Ureter (tissue), 1 donor: Measurements from ENCODE around the gene IGF2BP1. TPM values are rescaled to one million over a fixed set of nuclear protein-coding genes. Genes with fewer than 3 reads are reported as not detected.

Source experiments
- DNase-seq: peaks from one replicate; pipeline ENCODE4 v3.0.0-alpha.2; 2020; ENCODE audit warnings: low spot score
- total RNA-seq: library from RNA; stranded (reverse); gene quantifications from one replicate; pipeline ENCODE4 v1.2.4, GENCODE V29; 2023
- donor health status: DM: yes; HTN: yes; CAD: no.

IGF2BP1 gene
- total RNA-seq, 1 donor from 2014 or later, result not detected

DNA sequence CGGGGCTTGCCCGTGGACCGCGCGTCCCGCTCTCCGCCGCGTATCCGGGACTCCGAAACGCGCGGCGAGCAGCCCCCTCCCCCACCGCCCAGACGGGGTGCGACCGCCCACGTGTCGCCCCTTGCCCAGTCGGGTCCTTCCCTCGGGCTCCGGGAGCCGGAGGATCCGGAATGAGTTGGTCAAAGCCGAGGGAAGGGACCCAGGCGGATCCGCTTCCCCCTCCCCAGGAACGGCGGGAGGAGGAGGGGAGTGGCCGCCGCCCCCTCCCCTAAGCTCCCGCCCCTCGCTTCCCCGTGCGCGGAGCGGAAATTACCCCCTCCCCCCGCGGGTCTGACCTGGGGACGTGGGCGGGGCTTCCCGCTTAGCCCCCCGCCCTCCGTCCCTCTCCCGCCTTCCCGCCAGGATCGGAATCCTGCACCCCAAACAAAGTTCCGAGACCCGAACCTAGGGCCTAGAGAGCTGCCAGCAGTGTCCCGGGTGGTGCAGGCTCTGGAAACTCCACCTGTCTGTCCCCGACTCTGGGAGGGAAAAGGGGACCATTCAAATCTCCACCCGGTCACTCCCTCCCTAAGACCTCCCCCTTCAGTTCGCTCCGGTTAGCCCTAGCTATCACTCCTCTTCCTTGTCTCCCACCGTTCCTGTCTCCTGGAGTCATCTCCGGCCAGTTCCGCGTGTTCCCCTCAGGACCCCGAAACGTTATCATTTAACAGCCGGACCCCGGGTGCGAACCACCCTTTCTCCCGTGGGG, 1.0 kb upstream of the IGF2BP1 start:
- DNase-seq, result no peak

DNA sequence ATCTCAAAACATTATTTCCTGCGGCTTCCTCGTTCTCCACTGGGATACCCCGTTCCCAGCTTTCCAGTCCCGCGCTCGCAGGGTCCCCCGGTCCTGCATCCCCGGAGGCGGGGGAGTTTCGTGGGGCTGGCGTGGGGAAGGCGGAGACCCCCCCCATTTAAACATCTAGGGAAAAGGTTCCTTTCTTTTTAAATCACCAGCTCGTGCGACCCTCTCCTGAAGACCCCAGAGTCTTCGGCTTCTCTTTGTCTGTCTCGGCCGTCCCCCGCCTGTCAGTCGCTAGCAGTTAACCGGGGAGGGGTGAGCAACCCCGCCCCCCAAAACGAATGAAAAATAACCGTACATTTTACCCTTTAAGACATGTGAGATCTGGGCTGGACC, 473 bp upstream of the IGF2BP1 start:
- no peak for DNase-seq

DNA sequence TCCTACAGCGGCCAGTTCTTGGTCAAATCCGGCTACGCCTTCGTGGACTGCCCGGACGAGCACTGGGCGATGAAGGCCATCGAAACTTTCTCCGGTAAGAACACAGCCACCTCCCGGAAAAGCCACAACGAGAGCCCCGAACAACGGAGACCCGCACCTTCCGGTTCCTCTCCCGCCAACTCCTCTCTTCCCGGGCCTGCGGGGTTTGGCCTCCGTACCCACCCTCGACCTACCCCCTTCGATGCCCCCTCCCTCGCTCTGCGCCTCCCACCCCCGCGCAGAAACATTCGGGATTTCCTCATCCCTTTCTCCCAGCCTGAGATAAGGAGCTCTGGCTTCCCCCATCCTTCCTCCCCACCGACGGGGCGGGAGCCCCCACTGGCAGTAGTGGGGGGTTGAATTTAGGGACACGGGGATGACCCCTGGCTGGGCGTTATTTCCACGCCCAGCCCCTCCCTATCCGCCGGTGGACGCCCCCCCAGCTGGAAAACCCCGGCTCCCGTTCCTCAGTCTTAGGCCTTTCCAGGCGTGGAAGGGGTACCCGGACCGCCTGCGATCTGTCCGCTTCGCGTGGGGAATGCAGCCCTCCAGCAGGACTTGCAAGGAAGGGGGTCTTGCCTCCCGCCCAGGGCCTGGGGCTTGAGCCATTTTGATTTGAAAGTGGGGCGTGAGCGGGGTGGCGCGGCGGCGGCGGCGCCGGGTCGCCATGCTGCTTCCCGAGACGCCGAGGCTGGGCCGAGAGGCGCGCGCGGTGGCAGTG, 822 bp downstream of the IGF2BP1 start:
- DNase-seq, result peak; percentile 39

DNA sequence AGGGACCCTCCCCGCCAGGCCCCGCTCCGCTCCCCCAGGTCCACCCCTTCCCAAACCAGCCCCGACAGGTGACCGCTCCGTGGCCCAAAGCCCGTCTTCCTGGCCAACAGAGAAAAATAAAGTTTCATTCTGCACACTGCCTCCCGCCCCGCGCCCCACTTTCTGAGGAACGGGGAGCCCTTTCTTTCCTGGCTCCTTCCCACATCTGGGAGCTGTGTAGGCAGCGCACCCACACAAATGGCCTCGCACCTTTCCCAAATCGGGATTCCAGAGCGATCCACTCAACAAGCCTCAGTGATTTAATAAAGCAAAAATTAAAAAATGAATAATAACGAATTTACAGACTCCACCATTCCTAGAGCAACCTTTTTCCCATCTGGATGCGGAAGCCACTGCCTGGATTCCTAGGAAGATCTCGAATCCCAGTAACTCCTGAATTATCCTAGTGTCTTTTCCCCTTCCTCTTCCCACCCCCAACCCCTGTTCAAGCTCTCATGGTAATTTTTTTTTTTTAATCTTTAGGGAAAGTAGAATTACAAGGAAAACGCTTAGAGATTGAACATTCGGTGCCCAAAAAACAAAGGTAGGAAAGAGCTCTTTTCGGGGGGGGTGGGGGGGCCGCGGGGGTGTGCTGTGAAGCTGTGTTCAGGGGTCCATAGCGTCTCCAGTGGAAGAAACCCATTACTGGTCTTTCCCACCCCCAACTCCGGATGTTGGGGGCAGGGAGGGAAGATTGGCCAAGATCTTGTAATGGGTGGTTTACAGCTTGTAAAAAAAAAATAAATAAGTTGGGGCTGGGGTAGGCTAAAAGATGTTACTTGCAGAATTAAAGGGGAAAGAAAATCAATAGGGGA, 1.6 kb downstream of the IGF2BP1 start:
- DNase-seq, result peak; percentile 35

DNA sequence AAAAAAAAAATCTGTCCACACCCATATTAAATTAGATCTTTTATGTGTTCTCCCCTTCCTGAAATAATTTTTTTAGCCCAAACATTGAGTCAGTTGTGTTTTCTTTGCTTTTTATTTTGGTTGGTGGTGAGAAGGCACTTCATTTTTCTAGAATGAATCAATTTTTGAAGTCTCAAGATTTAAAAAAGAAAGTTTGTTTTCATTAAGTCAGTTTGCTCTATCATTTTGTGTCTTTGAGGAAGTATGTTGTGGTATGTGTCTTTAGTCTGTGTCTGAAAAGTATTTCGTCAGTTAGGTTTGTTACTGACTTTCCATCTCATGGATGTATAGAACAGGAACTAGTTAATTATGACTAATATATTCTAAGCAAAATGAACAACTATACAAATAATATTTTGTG, 3.8 kb downstream of the IGF2BP1 start:
- DNase-seq, result no peak

DNA sequence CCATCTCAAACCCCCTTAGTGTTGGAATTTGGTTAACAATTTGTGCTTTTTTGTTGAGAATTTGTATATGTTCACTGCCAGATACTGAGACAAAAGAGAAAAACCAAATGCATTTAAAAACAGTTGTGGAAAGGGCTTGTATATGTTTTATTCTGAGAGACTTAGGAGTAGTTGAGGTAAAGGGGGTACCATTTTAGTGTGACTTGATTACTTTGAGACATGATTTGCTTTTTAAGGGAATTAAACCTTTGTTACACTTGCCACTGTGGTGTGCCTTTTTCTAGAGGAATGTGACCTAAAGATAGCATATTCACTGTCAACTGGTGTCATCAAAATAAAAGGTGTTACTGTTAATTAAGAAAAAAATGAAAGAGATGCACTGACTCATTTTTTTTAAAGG, 4.5 kb downstream of the IGF2BP1 start:
- DNase-seq, result no peak

DNA sequence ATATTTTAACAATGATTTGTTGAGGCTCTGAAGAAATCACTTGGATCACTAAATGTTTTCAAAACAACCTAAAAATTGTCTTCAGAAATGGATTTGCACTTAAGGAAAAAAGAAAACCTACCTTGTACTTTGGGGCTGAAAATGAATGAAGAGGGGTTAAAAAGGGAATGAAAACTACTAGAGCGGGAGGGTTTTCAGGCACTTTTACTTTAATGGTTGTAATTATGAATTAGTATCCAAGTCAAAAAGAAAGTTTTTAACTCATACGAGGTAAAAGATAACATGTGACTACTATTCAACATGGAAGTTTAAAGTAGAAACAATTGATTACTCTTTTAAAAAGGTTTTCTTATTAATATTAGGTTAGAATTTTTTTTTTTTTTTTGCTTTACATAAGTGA, 5.1 kb downstream of the IGF2BP1 start:
- DNase-seq, result no peak

DNA sequence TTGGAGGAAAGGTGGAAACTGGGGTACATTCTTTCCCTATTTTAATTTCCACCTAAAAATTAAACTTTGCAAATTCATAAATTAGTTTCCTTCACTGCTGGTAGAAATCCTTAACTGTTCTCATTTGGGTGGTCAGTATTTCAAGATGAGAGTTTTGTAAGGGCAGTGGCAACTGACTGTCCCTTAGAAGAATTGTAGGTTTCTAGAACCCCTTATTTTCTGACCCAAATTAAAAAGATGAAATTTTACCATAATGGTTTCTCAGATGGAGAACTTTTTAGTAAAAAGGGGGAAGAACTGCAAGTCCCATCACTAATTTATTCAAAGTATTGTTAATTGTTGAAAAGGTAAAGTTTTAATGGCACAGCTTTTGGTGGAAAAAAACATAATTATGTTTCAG, 5.6 kb downstream of the IGF2BP1 start:
- DNase-seq, result no peak

DNA sequence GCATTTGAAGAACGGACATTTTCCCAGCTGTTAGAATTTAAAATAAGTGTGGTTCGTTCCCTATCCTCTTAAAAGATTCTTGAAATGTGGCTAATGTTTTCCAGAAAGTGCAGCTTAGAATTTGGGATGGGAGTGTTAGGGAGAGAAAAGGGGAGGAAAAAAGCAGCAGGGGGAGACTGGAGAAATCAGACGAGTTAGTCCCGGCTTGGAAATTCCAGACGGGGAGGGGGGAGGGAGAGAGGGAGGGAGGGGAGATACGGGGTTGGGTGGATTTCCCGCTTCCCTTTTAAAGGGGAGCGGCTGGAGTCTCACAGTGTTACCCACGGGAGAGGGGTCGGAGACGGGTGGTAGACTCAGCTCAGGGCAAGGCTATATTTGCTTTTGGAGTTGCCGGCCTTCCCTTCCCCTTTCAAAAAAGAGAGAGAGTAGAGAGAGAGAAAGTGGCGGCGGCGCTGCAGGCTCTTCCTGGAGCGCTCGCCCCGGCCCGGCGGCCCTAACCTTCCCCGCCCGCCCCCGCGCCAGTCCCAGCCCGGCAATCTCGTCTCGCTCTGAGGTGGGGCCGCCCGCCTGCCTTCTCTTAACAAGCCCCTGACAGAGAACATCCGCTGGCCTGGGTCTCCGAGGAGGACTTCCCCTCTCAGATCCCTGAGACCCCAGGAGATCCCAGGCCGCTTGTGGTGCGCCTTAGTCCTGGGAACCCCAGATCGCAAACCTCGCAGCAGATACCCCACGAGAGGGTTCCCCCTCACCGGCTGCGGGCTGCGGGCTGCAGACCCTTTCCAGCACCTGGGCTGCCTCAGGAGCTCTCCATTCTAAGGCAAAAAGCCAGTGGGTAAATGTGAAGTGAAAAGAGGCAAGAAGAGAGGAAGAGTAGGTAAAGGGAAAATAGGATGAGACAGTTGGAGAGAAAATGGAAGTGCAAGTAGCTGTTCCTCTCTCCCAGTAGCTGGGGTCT, 6.6 kb downstream of the IGF2BP1 start:
- no peak for DNase-seq

DNA sequence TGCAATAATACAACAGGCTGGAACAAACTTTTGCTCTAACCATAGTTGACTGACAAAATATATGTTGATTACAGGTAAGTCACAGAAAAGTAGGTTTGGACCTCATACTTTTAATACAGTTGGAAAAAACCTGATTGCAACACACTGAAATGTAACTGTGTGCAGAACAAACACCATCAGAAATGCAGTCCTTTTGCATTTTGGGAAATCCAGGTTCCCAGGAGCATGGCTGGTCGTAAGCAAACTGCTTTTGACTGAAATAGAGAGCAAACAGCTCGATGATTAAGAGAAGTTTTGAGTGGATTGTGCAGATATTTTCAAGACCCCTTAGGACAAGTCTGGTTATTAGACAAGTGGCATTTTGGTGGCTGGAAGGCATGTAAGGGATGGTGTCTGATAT, 8.0 kb downstream of the IGF2BP1 start:
- no peak for DNase-seq

DNA sequence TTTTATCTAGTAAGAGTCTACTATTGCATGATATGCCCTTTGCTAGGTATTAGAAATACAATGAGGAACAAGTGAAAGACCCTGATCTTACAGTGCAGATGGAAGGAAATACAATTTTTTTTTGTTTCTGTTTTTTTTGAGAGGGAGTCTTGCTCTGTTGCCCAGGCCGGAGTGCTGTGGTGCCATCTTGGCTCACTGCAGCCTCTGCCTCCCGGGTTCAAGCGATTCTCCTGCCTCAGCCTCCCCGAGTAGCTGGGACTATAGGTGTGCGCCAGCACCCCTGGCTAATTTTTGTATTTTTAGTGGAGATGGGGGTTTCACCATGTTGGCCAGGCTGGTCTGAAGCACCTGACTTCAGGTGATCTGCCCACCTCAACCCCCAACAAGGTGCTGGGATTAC, 11.7 kb downstream of the IGF2BP1 start:
- peak; percentile 10 for DNase-seq

DNA sequence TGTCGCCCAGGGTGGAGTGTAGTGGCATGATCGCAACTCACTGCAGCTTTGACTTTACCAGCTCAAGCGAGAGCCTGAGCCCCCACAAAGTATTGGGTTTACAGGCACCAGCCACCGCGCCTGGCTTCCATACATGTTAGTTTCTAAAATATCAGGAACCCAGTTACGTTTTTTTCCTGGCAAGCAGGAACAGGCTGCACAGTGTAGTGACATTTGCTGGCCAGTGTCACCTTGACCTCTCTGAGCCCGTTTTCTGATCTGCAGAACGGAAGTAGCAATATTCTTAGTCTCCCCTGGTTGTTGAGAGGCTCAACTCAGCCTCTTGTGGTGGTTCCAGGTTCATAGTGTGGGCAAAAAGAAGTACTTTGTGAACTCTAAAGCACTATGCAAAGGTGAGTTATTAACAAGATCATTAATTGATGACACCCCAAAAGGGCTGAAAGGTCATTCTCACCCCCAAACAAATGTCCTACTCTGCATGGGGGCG, 15.6 kb downstream of the IGF2BP1 start:
- DNase-seq, result peak; percentile 19

DNA sequence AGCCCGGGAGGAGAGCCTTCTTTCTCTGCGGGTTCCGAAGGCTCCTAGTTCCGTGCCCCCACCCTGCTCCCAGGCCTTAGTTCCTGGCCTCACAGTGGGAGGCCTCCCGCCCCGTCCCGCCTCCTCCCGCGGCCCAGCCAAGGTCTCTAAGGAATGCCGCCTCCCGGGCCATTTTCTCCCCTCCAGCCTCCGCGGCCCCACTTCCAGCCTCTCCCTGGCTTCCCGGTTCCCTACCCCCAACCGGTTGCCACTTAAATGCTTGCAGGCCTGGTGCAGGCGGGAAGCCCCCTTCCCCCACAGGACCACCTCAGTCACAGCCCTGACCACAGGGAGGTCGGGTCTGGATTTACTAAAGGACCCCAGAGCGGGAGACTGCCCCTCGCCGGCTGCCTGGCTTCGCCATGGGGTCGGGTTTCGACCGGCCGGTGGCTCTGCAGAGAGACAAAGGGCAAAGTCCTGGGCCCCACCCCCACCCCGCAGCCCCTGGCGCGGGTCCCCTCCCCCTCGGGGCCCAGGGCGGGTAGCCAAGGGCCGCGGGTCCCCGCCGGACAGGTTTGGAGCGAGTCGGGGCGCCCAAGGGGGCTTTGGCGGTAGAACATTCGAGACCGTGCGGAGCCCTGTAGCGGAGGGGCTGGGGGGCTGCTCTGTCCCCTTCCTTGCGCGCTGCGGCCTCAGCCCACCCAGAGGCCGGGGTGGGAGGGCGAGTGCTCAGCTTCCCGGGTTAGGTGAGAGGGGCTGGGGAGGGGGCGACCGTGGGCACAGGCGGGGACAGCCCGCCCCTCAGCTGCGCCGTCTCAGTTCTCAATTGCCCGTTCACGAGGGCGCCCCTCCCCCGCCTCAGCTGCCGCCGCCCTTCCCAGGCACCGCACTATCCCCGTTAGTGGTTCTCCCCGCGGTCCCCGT, 16.4 kb downstream of the IGF2BP1 start:
- peak; percentile 29 for DNase-seq

DNA sequence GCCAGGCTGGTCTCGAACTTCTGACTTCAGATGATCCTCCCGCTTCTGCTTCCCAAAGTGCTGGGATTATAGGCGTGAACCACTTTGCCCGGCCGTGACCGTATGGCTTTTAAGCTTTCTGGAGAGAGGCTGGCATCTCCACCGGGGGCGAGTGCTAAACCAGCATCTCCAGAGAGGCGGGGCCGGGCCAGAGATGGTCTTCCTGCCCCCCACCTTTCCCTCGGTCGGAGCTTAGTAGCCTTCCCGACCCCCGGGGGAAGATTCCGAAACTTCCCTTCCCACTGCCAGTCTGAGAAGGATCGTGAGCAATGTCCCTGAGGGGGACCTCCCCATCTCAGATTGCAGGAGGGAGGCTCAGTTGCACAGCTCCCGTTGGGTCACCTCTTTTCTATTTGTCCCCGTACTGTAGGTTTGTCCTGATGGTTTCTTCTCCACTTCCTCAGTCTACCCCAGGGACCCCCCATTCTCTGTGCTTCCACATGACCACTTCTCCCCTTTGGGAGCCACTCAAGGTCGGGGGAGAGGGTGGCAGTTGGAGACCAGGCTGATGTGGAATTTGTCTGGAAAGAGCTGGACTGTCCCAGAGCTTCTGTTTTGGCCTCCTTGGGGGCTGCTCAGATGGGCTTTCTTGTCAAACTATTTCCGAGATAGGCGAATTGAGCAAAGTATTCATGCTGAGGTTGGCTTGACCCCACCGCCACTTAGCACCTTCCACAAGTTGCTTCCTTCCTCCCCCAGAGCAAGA, 18.2 kb downstream of the IGF2BP1 start:
- DNase-seq, result peak; percentile 35

DNA sequence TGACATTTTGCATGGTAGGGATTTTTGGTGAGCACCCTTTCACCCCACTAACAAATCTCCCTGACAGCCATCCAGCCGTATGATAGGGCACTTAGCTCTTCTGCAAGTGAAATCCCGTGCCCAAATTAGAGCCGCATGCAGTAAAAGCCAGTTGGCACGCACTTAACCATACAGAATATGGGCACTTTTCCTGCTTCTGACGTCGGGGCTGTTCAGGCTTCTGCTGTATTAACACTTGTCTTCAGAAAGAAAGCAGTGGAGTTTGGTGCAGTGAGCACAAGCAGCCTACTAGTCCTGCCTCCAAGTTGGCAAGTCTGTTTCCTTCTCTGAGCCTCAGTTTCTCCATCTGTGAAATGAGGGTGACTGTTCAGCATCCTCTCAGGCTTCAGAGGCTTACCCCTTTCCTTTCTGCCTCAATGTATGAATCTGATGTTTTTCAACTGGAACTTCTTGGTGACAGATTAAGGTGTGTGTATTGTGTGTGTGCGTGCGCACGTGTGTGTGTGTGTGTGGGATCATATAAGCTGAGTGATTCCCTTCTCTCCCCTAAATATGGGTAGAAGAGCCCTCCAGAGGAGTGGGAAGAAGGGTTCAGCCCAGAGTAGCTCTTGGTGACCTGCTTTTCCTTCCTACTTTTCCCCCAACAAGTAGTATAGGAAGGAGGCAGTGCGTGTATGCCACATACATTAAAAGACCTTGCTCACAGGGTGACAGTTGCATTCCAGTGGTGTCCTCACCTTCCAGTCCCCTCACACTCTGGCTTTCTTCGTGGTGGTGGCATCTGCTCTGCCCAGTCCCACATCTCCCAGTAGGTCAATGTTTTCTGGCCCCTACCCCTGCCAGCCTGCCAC, 19.0 kb downstream of the IGF2BP1 start:
- peak; percentile 10 for DNase-seq

DNA sequence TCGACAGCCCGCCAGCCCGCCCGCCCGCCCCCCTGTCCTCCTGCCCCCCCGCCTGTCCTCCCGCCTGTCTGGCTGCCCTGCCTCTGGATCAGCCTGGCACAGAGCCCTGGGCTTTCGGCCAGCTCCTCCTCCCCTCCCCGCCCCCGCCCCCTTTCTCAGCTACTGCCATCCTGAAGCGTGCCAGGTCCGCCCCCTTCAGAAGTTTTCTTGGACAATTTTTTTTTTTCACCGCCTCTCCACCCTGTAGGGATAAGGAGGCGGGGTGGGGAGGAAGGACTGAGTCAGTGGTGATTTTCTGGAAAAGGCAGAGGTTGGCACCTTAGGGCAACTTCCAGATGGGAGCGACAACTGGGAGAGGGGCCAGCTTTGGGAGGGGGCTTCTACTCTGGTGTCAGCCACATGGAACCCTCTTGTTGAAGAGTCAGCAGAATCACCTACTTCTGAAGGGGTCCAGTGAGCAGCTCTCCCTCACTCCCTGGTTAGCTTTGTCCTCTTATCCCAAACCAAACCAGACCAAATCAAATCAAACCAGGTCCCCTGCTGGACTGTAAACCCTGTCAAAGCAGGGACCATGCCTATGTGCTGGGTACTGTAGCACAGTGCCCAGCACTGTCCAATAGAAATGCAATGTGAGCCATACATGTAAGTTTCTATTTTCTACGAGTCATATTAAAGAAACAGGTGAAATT, 19.7 kb downstream of the IGF2BP1 start:
- peak; percentile 41 for DNase-seq

DNA sequence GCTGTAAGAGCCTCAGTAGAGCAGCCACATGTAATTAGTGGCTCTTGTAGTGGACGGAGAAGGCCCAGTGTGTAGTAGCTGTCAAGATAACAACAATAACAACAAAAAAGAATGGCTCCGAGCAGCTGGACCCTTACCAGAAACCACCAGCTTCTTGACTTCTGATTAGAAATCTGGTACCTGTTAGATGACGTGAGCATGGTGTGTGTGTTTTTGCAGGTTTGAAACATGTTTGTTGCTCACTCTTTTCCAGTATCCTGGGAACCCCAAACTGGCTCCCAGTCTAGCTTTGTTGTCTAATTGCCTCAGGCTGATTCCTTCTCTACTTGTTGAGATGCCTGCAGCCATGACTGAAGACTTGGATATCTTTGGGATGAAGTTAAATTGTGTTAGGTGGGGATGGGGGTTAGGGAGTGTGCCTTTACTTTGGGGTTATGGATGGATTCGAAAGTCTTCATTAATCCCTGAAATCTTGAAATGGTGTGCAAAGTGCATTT, 21.0 kb downstream of the IGF2BP1 start:
- DNase-seq, result no peak

DNA sequence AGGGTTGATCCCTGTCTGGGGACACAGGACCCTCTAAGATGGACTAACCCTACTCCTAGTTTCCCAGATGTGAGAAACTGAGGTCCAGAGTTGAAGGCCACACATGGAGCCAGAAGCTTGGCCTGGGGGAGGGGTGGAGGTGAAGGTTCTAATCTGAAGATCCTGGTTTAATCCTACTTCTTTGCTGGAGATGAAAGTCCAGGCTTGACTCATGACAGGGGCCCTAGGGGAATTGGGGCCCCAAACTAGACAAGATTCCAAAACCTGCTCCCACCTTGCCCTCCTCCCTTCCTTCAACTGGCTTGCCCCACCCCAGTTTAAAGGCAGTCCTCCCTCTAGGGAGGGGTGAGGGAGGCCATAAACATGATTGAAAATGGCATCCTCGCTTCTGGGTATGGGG, 21.6 kb downstream of the IGF2BP1 start:
- no peak for DNase-seq
